ENCODE results near the gene WDFY1.
A peak's percentile ranks its signal among the peaks of the same experiment; 100 is the strongest.

Gene WDFY1

GRCh38 chr2:223894968-223895367, 50.2 kb downstream of the WDFY1 start:
- TF ChIP-seq CTCF (conservative IDR thresholded peaks at IDR 0.05; ENCODE audit: low read depth, low read length) = no peak
- DNase-seq (ENCODE audit: low read depth) = no peak
- H3K4me3 ChIP-seq (ENCODE audit: low read depth, low read length) = no peak overlapping the region

- H3K4me3 ChIP-seq (ENCODE audit: low read depth, low read length) = no peak overlapping the region
- no peak for TF ChIP-seq CTCF (conservative IDR thresholded peaks at IDR 0.05; ENCODE audit: low read depth, low read length)
- no peak for DNase-seq (ENCODE audit: low read depth)
Measured at GRCh38 chr2:223894009-223894408, 51.1 kb downstream of the WDFY1 start.

- TF ChIP-seq CTCF (conservative IDR thresholded peaks at IDR 0.05; ENCODE audit: low read depth, low read length) = no peak
- DNase-seq (ENCODE audit: low read depth) = no peak
- H3K4me3 ChIP-seq (ENCODE audit: low read depth, low read length) = no peak overlapping the region
Measured at GRCh38 chr2:223890721-223891120, 54.4 kb downstream of the WDFY1 start.

GRCh38 chr2:223889229-223889628, 55.9 kb downstream of the WDFY1 start:
- H3K4me3 ChIP-seq (ENCODE audit: low read depth, low read length) = no peak overlapping the region
- no peak for TF ChIP-seq CTCF (conservative IDR thresholded peaks at IDR 0.05; ENCODE audit: low read depth, low read length)
- no peak for DNase-seq (ENCODE audit: low read depth)

- no peak for DNase-seq (ENCODE audit: low read depth)
- no peak for TF ChIP-seq CTCF (conservative IDR thresholded peaks at IDR 0.05; ENCODE audit: low read depth, low read length)
- H3K4me3 ChIP-seq (ENCODE audit: low read depth, low read length) = no peak overlapping the region
Measured at GRCh38 chr2:223888251-223888650, 56.9 kb downstream of the WDFY1 start.

- no peak overlapping the region for H3K4me3 ChIP-seq (ENCODE audit: low read depth, low read length)
- no peak for TF ChIP-seq CTCF (conservative IDR thresholded peaks at IDR 0.05; ENCODE audit: low read depth, low read length)
- DNase-seq (ENCODE audit: low read depth) = peak; percentile 65
Measured at GRCh38 chr2:223887127-223887526, 58.0 kb downstream of the WDFY1 start.

- H3K4me3 ChIP-seq (ENCODE audit: low read depth, low read length) = no peak overlapping the region
- no peak for DNase-seq (ENCODE audit: low read depth)
- no peak for TF ChIP-seq CTCF (conservative IDR thresholded peaks at IDR 0.05; ENCODE audit: low read depth, low read length)
Measured at GRCh38 chr2:223886726-223887125, 58.4 kb downstream of the WDFY1 start.
